Activated naive CD4-positive, alpha-beta T cell treated with anti-CD3 and anti-CD28 coated beads, Interleukin-2, amount 10 ng/mL, durations not matched to agents 7 days and 5 days (primary cell): ENCODE data around the gene PAQR9.

ENCODE experiments used
- CTCF ChIA-PET: fragments of 350-600 bp; sonication (Branson Sonifier 250); formaldehyde crosslinking; loops from one replicate; lab custom pipeline; 2021; ENCODE audit warnings: antibody characterized with exemption; lab: Charles Lee
- DNase-seq: peaks from one replicate; pipeline ENCODE4 v3.0.0-alpha.2; 2020
- H3K27ac Mint-ChIP-seq: one replicate; pipeline ENCODE4 v1.8.0; 2021; ENCODE audit warnings: mild to moderate bottlenecking, moderate library complexity, mixed read lengths
- H3K27me3 Mint-ChIP-seq: one replicate; pipeline ENCODE4 v1.8.0; 2021; ENCODE audit warnings: mild to moderate bottlenecking, mixed read lengths
- H3K36me3 Mint-ChIP-seq: one replicate; pipeline ENCODE4 v1.8.0; 2021; ENCODE audit warnings: mixed read lengths
- H3K4me1 Mint-ChIP-seq: one replicate; pipeline ENCODE4 v1.8.0; 2021; ENCODE audit warnings: mixed read lengths
- H3K4me3 Mint-ChIP-seq: one replicate; pipeline ENCODE4 v1.8.0; 2021; ENCODE audit warnings: mild to moderate bottlenecking, moderate library complexity, mixed read lengths
- H3K9me3 Mint-ChIP-seq: one replicate; pipeline ENCODE4 v1.8.0; 2021; ENCODE audit warnings: mixed read lengths

Gene PAQR9

DNA sequence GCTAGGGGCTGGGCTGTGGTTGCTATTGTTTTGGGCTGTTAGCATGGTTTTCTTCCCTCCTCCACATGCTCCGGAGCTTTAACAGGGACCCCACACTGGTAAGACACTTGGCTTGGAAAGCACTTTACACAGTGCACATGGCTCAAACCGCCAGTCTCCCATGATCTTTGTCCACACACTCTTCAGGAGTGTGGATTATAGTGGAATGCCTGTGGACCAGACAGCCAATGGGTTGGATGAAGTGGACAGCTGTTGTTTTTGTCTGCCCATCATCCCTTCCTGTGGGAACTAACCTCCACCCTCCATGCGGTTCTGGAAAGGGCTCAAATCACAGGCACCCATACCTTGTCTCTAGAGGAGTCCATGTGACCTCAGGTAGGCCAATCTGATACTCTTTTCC is 10.0 kb downstream of the PAQR9 start:
- H3K36me3 Mint-ChIP-seq = no peaks in the 10 kb centered on the region
- no peaks in the 10 kb centered on the region for H3K9me3 Mint-ChIP-seq
- no peaks in the 10 kb centered on the region for H3K4me1 Mint-ChIP-seq
- CTCF ChIA-PET = no interaction called here
- no peak for DNase-seq
- no peak overlapping the region for H3K27ac Mint-ChIP-seq
- peaks cover 50% of the 10 kb centered on the region for H3K27me3 Mint-ChIP-seq
- H3K4me3 Mint-ChIP-seq = no peak overlapping the region

DNA sequence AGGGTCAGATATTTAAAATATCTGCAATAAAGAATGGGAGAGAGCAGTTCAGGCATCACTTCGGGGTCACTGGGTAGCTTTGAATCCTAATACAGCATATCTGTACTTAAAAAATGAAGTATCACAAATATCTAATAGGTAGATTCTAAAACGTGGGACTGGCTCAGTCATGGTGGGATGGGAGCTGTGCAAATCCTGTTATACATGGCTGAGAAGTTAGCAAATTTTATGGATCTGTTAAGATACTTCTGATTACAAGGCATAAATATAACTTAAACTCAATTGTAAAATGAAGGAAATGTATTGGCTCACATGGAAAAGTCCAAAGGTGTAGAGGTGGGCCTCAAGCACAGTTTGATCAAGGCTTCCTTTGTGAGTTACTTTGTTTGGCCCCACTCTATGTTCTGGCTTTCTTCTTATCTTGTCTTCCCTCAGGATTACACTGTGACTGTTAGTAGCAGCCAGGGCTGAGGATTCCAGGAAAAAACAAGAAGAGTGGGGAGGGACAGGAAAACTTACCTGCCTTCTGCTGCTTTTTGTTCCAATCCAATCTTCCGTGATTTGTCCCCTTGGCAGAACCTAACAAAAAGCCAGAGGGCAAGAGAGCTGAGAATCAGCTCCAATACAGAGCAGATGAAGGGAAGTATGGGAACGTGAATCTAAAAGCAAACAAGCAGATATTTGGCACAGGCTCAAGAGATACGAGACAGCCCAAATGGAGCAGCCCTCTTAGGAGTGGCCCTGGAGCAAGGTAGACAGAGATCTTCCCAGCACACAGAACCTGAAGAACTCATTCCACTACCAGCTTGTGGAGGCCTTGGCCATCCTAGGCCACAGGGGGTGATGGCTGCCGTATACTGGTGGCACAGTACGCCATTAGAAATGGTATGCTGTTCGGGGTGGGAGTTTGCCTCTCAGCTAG is 10.9 kb downstream of the PAQR9 start:
- peaks cover 4% of the 10 kb centered on the region for H3K4me1 Mint-ChIP-seq
- CTCF ChIA-PET = interaction anchor here (0.9 kb wide), 1 partner anchor 95 kb away, joined by 4 read pairs; no protein-coding TSS in a partner anchor
- no peak overlapping the region for H3K4me3 Mint-ChIP-seq
- no peaks in the 10 kb centered on the region for H3K9me3 Mint-ChIP-seq
- no peaks in the 10 kb centered on the region for H3K36me3 Mint-ChIP-seq
- H3K27ac Mint-ChIP-seq = no peak overlapping the region
- peaks cover 54% of the 10 kb centered on the region for H3K27me3 Mint-ChIP-seq
- no peak for DNase-seq

DNA sequence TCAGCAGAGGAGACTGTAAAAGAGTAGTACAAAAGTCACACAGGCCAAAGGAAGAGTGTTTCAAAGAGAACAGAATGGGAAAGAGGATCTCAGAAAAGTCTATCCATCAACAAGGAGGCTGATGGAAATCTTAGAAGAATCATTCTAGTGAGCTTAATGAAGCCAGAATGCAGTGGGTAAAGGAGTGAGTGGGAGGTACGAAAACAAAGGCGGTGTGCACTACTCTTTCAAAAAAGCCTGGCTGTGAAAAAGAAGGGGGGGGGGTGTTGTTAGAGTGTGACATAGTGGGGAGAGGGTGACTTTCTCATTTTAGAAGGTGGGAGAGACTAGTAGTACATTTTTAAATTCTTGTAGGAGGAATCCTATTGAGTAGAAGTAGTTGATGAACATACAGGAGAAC is 11.7 kb downstream of the PAQR9 start:
- CTCF ChIA-PET = interaction anchor here (0.9 kb wide), 1 partner anchor 94 kb away, joined by 4 read pairs; no protein-coding TSS in a partner anchor
- no peak for DNase-seq
- Mint-ChIP-seq H3K27me3 (peaks cover 57% of the 10 kb centered on the region), H3K36me3 (no peaks in the 10 kb centered on the region), H3K27ac (no peak overlapping the region), H3K4me3 (no peak overlapping the region), H3K4me1 (peaks cover 7% of the 10 kb centered on the region), H3K9me3 (no peaks in the 10 kb centered on the region)

DNA sequence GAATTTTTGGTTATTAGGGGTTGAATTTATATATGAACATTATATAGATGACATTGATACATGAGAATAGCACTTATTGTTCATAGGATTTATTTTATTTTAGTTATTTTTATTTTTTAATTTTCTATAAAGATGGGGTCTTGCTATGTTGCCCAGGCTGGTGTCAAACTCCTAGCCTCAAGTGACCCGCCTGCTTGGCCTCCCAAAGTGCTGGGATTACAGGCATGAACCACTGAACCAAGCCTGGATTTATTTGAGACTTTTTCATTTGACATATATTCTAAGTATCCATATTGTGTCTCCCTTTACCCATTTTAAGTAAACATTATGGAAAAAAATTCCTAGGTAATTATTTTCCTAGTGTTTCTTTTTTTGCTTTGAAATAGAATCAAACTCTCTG is 12.5 kb downstream of the PAQR9 start:
- Mint-ChIP-seq H3K4me3 (no peak overlapping the region), H3K9me3 (no peaks in the 10 kb centered on the region), H3K27ac (no peak overlapping the region), H3K27me3 (peaks cover 61% of the 10 kb centered on the region), H3K4me1 (peaks cover 7% of the 10 kb centered on the region), H3K36me3 (no peaks in the 10 kb centered on the region)
- CTCF ChIA-PET = no interaction called here
- DNase-seq = no peak

DNA sequence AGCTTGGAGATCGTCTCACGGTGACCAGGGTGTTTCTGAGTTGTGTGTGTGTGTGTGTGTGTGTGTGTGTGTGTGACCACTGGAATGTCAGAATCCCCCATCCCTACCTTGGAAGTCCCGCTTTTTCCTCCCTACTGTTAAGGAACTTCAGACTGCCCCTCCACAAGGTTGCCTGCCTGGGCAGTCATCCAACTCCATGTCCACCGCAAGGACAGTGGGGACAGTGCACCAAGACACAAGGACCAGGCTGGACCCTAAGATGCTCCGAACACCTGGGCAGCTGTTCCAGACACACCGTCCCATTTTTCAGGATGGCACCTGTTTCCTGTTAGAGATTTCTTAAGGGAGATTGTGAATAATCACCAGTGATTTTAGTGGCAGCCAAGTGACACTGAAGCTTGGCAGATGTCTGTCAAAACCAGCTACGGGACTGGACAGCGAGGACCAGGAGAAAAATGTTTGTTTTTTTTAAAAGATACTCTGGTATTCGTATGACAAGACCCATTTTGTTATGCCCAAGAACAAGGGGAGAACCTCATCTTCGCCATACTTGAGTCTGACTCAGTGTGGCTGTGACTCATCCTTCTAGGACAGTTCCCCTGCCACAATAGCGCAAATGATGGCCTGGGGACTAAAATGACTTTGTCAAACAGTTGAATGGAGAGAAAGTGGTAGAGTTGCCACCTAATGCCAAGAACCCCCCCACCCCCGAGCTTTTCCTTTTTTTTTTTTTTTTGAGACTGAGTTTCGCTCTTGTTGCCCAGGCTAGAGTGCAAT is 15.5 kb downstream of the PAQR9 start:
- CTCF ChIA-PET = no interaction called here
- Mint-ChIP-seq H3K9me3 (no peaks in the 10 kb centered on the region), H3K4me3 (no peak overlapping the region), H3K27me3 (peaks cover 61% of the 10 kb centered on the region), H3K4me1 (peaks cover 11% of the 10 kb centered on the region), H3K36me3 (no peaks in the 10 kb centered on the region), H3K27ac (no peak overlapping the region)
- no peak for DNase-seq

DNA sequence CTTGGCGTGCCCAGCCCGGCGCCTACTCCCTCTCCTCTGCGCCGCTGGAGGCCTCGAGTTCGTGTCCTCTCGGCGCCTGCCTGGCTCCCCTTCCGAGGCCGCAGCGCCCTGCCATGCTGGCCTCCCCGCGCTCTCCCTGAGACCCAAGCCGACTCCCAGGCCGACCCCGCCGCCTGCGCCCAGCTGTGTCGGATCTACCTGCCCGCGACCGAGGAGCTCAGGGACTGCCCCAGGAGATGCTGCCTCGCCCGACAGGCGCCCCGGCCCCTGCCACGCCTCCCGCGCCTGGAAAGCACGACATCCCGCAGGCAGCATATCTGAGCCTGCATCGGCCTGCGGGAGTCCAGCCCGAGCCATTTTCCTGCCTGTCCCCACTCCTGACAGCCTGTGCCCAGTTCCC is 16.1 kb downstream of the PAQR9 start:
- Mint-ChIP-seq H3K4me1 (peaks cover 11% of the 10 kb centered on the region), H3K27ac (no peak overlapping the region), H3K36me3 (no peaks in the 10 kb centered on the region), H3K27me3 (peaks cover 55% of the 10 kb centered on the region), H3K4me3 (no peak overlapping the region), H3K9me3 (no peaks in the 10 kb centered on the region)
- CTCF ChIA-PET = no interaction called here
- DNase-seq = no peak

DNA sequence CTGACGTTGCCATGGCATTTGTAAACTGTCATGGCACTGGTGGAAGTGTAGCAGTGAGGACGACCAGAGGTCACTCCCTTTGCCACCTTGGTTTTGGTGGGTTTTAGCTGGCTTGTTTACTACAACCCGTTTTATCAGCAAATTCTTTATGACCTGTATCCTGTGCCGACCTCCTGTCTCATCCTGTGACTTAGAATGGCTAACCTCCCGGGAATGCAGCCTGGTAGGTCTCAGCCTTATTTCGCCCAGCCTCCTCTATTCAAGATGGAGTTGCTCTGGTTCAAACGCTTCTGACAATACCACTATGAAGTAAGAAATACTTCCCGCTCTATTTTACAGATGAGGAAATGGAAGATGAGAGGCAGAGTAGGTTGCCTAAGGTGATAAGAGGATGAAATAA is 16.6 kb downstream of the PAQR9 start:
- no peak overlapping the region for H3K27ac Mint-ChIP-seq
- H3K4me3 Mint-ChIP-seq = no peak overlapping the region
- CTCF ChIA-PET = no interaction called here
- H3K4me1 Mint-ChIP-seq = peaks cover 11% of the 10 kb centered on the region
- no peaks in the 10 kb centered on the region for H3K9me3 Mint-ChIP-seq
- peaks cover 55% of the 10 kb centered on the region for H3K27me3 Mint-ChIP-seq
- no peaks in the 10 kb centered on the region for H3K36me3 Mint-ChIP-seq
- no peak for DNase-seq

DNA sequence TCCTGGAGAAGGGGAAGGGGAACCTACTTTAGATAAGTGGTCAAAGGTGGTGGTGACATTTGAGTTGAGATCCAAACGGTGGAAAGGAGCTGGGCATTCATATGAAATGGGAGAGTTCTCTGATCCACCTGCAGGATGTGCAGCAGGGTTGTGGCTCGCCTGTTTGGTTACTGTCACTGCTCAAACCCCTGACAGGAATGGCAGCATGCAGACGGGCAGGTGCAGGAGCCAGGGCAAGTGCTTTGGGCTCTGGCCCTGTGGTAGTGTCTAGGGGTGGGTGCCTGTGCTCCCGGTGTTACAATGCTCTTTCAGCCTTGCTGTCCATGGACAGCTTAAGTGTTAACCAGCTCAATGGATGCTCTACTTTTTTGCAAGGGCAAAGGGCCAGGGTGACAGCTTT is 18.5 kb downstream of the PAQR9 start:
- Mint-ChIP-seq H3K4me3 (no peak overlapping the region), H3K27ac (no peak overlapping the region), H3K27me3 (peaks cover 43% of the 10 kb centered on the region), H3K9me3 (no peaks in the 10 kb centered on the region), H3K4me1 (peaks cover 11% of the 10 kb centered on the region), H3K36me3 (no peaks in the 10 kb centered on the region)
- DNase-seq = no peak
- CTCF ChIA-PET = interaction anchor here (0.9 to 1.4 kb wide), 2 partner anchors 22 to 424 kb away, joined by 3 read pairs; no protein-coding TSS in a partner anchor

DNA sequence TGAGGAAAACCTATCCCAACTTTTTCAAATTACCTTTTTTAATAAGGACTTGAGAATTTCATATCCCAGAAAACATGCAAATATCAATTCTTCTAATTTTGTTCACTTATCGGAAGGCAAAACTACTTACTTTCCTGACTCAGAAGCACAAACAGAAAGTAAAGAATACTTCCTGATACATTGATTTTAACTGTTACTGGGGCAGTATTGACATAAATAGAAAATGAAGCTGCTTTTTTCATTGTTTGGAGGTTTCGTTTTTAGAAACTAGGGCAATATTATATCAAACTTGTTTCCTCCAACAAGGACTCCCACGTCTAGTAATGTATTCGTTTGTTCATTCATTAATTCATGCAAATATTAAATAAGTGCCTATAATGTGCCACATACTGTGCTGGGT is 19.1 kb downstream of the PAQR9 start:
- Mint-ChIP-seq H3K4me1 (peaks cover 11% of the 10 kb centered on the region), H3K27ac (no peak overlapping the region), H3K4me3 (no peak overlapping the region), H3K9me3 (no peaks in the 10 kb centered on the region), H3K27me3 (peaks cover 37% of the 10 kb centered on the region), H3K36me3 (no peaks in the 10 kb centered on the region)
- CTCF ChIA-PET = interaction anchor here (0.9 to 1.4 kb wide), 2 partner anchors 22 to 423 kb away, joined by 3 read pairs; no protein-coding TSS in a partner anchor
- no peak for DNase-seq

DNA sequence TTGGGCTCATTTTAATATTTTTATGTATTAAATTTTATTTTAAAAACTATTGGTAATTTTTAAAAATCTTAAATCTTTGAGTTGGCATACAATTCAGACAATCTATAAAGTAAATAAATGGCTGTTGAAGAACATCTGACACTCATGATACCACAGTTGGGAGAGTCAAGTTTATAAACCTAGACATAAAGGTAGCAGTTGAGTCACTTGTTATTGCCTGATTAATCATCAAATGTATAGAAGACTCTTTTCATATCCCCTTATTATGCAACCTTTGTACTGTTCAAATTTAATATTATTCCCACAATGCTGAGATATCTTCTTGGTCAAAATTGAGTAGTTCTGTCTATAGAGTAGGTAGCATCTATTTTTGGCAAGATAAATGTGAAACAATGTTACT is 19.6 kb downstream of the PAQR9 start:
- Mint-ChIP-seq H3K4me3 (no peak overlapping the region), H3K36me3 (no peaks in the 10 kb centered on the region), H3K9me3 (no peaks in the 10 kb centered on the region), H3K27me3 (peaks cover 36% of the 10 kb centered on the region), H3K27ac (no peak overlapping the region), H3K4me1 (peaks cover 11% of the 10 kb centered on the region)
- CTCF ChIA-PET = interaction anchor here (1.4 kb wide), 1 partner anchor 423 kb away, joined by 3 read pairs; no protein-coding TSS in a partner anchor
- DNase-seq = no peak

DNA sequence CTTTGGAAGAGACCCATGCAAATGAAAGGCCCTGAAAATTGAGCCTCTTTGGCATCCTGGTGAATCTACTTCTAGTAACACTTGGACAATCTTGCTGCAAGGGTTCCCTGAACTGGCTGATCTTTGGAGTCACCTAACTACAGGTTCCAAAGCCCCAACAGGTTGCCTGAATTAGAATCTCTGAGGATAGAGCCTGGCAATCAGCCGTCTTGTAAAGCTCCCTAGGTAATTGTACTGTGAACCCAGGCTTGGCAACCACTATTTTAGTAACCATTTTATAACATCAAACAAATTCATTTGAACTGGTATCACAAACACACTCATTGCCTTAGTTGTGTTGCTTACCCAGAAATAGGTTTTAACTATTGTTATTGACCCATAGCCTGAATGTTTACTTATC is 20.1 kb downstream of the PAQR9 start:
- Mint-ChIP-seq H3K27me3 (peaks cover 30% of the 10 kb centered on the region), H3K4me3 (no peak overlapping the region), H3K36me3 (no peaks in the 10 kb centered on the region), H3K9me3 (no peaks in the 10 kb centered on the region), H3K27ac (no peak overlapping the region), H3K4me1 (peaks cover 11% of the 10 kb centered on the region)
- CTCF ChIA-PET = no interaction called here
- DNase-seq = no peak

DNA sequence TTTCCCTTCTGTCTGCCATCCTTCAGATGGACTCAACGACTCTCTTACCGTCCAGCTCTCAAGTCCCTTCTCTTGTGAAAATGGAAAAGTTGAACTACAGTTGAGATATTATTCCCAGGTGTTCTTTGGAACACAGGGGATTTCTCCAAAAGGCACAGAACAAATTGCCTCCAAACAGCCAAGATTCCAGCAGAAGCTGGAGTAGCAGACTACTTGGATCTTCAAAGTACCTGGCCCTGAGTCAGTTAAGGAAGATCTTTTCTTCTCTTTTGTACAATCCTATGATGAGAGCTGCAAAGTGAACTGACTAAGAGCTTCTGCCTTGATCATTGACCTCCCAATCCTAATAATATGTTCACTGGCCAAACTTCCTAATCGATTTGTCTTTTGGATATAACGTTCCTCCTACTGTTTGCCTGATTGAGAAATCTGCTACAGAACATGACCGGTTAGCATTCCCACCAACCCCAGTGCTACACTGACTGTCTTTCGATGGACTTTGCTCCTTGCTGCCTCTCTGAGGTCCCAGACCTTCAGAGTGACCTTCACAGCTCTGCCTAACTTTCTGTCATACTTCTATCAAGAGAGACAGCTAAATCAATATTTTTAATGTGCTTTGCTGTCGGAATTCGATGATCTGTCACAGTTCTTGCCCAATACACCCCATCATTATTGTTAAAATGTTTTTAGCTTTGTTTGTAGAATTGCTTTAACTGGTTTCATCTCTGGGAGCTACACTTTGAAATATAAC is 21.9 kb downstream of the PAQR9 start:
- CTCF ChIA-PET = no interaction called here
- no peak overlapping the region for H3K27ac Mint-ChIP-seq

DNA sequence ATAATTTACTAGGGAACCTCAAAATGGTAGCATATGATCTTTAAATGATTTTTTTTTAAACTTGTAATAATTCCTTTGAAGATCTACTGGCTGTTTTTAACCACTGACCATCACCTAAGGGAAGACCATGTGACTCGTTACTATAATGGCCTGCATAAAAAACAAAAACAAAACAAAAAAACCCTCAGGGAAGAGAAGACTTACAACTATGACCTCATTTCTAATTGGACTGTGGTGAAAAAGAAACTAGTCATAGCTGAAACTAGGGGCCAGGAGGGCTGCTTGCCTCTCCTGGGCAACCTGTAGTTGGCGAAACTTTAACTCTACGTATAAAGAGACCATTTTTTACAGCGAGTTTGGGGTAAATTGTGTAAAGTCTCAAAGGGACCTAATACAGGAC is 23.0 kb downstream of the PAQR9 start:
- H3K4me1 Mint-ChIP-seq = peaks cover 4% of the 10 kb centered on the region
- CTCF ChIA-PET = interaction anchor here (1.4 to 1.6 kb wide), 2 partner anchors 10 to 112 kb away, joined by 5 to 6 read pairs; no protein-coding TSS in a partner anchor
- peaks cover 13% of the 10 kb centered on the region for H3K27me3 Mint-ChIP-seq
- H3K9me3 Mint-ChIP-seq = no peaks in the 10 kb centered on the region
- no peak overlapping the region for H3K27ac Mint-ChIP-seq
- no peak for DNase-seq
- no peaks in the 10 kb centered on the region for H3K36me3 Mint-ChIP-seq
- H3K4me3 Mint-ChIP-seq = no peak overlapping the region

More for the DNA sequence above, 21.9 kb downstream of the PAQR9 start:
- DNase-seq = no peak
- Mint-ChIP-seq H3K9me3 (no peaks in the 10 kb centered on the region), H3K4me3 (no peak overlapping the region), H3K4me1 (peaks cover 4% of the 10 kb centered on the region), H3K27me3 (peaks cover 14% of the 10 kb centered on the region), H3K36me3 (no peaks in the 10 kb centered on the region)

DNA sequence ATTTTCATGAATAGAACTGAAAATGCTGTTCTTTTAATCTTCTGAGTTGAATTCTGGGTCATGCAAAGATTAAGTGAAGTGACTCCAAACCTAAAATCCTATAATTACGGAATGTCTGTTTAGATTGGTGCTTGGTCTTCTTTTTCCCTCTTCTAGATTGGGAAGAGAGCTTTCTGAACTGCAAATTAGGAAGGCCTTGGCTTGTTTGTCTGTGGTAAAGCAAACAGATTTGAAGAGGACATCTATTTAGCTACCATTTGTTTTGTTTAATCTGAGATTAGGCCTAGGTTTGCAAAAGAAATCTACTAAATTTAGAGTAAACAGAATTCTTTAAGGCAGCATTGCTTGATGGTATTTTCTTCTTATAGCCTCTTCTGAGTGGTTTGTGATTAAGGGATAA is 23.5 kb downstream of the PAQR9 start:
- CTCF ChIA-PET = interaction anchor here (1.4 to 1.6 kb wide), 2 partner anchors 9 to 111 kb away, joined by 5 to 6 read pairs; no protein-coding TSS in a partner anchor
- H3K27ac Mint-ChIP-seq = no peak overlapping the region
- H3K9me3 Mint-ChIP-seq = no peaks in the 10 kb centered on the region
- no peak overlapping the region for H3K4me3 Mint-ChIP-seq
- H3K4me1 Mint-ChIP-seq = peaks cover 4% of the 10 kb centered on the region
- no peaks in the 10 kb centered on the region for H3K36me3 Mint-ChIP-seq
- no peak for DNase-seq
- H3K27me3 Mint-ChIP-seq = peaks cover 9% of the 10 kb centered on the region
